Body of pancreas (tissue), 4 donors: Measurements from ENCODE around the gene MAGEF1.

Experiments used
- POLR2A ChIP-seq, 3 donors: fragments of 450-650 bp; IDR thresholded peaks; one replicate each; pipeline ENCODE4 v1.6.1; 2016; ENCODE audit warnings: antibody characterized with exemption in 3 of 3, mild to moderate bottlenecking in 2 of 3
- TF ChIP-seq, protein P1 (sequence below), 7 experiments: fragments of 450-650 bp in 4 of 7; fragments of 200-600 bp in 3 of 7; sonication (generic) in 3 of 7; IDR thresholded peaks; one replicate each; pipeline ENCODE4 v1.5.1; 2016 to 2019; ENCODE audit warnings: antibody characterized with exemption in 7 of 7

DNA sequence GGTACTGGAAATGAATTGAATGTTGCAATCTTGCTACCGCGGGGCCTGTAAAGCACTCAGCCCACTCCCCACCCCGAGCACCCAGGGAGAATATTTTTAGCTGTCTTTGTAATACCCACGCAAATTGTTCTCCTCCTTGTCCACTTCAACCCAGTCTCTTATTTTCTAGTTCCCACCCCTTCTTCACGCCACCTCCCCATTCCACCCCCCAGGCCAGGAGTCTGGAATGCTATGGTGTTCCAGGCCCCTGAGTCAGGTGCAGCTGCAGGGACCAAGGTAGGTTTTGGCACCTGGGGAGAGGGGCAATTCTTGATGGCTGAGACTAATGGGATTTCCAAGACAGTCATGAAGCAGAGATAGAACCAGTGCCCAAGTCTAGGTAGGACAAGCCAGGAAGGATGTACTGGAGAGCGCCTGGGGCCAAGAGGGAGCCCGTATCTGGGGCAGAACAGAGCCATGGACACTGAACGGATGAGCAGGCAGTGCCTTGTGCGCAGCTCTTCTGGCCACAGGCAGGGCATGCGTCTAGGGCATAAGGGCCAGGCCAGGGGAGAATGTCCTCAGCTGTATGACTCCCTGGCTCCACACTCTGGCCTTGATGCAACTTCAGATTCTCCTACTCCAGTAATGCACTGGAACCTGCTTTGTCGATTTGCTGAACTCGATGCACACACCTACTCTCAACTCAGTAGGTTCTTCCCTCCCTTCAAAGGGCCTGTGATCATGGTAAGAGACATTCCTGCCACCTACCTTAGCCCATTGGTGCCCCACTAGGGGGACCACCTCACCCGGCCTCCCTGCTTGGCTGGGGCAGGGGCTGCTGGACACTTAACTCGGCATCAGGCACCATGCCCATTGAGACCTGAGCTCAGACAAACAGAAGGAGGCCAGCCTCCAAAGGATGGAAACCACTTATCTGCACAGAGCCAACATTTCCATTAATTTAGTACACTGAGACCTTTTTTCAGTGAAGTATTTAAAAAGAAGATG is 34.6 kb upstream of the MAGEF1 start:
- no peak for TF ChIP-seq POLR2A (IDR thresholded peaks at IDR 0.05)
- TF ChIP-seq, protein P1, sequence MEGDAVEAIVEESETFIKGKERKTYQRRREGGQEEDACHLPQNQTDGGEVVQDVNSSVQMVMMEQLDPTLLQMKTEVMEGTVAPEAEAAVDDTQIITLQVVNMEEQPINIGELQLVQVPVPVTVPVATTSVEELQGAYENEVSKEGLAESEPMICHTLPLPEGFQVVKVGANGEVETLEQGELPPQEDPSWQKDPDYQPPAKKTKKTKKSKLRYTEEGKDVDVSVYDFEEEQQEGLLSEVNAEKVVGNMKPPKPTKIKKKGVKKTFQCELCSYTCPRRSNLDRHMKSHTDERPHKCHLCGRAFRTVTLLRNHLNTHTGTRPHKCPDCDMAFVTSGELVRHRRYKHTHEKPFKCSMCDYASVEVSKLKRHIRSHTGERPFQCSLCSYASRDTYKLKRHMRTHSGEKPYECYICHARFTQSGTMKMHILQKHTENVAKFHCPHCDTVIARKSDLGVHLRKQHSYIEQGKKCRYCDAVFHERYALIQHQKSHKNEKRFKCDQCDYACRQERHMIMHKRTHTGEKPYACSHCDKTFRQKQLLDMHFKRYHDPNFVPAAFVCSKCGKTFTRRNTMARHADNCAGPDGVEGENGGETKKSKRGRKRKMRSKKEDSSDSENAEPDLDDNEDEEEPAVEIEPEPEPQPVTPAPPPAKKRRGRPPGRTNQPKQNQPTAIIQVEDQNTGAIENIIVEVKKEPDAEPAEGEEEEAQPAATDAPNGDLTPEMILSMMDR (IDR thresholded peaks at IDR 0.05) = no peak
